Measurements from ENCODE around the gene CENPVL1. TPM values are rescaled to one million over a fixed set of nuclear protein-coding genes. Genes with fewer than 3 reads are reported as not detected.

Gene CENPVL1
- not detected in 2 replicates for total RNA-seq

DNA sequence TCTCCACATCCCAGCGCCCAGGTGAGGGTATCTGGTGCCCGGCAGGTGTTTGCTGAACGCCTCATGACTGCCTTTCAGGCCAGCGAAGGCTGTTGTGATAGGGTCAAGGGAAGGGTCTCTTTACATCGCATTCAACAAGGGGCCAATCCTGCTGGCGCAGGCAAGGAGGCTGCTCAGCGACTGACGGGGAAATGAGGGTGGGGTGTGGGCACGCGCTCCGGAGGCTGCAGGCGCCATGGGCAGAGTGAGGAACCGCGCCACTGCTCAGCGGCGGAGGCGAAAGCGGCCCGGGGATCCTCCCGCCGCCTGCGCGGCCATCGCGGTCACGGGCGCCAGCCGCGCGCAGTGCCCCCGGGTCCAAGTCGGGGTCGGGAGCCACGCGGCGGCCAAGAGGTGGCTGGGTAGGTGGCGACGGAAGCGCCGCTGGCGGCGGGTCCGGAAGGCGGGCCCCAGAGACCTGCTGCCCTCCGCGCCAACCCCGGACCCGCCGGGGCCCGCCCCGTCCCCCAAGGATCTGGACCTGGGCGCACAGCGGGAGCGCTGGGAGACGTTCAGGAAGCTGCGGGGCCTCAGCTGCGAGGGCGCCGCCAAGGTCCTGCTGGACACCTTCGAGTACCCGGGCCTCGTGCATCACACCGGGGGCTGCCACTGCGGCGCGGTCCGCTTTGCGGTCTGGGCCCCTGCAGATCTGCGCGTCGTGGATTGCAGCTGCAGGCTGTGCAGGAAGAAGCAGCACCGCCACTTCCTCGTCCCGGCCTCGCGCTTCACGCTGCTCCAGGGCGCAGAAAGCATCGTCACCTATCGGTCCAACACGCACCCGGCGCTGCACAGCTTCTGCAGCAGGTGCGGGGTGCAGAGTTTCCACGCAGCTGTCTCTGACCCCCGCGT, at the start of gene CENPVL1:
Gene CENPVL1, plus strand, starts transcription at position 236 of the 888 bp plus-strand sequence. Its CDS starts 0 bp downstream, at position 236.

DNA sequence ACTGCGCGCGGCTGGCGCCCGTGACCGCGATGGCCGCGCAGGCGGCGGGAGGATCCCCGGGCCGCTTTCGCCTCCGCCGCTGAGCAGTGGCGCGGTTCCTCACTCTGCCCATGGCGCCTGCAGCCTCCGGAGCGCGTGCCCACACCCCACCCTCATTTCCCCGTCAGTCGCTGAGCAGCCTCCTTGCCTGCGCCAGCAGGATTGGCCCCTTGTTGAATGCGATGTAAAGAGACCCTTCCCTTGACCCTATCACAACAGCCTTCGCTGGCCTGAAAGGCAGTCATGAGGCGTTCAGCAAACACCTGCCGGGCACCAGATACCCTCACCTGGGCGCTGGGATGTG, 27.6 kb upstream of the CENPVL1 start, which contains the start of gene CENPVL2:
Gene CENPVL2, minus strand, starts transcription at position 112 of the 343 bp plus-strand sequence. Its CDS starts 0 bp downstream, at position 112.

DNA sequence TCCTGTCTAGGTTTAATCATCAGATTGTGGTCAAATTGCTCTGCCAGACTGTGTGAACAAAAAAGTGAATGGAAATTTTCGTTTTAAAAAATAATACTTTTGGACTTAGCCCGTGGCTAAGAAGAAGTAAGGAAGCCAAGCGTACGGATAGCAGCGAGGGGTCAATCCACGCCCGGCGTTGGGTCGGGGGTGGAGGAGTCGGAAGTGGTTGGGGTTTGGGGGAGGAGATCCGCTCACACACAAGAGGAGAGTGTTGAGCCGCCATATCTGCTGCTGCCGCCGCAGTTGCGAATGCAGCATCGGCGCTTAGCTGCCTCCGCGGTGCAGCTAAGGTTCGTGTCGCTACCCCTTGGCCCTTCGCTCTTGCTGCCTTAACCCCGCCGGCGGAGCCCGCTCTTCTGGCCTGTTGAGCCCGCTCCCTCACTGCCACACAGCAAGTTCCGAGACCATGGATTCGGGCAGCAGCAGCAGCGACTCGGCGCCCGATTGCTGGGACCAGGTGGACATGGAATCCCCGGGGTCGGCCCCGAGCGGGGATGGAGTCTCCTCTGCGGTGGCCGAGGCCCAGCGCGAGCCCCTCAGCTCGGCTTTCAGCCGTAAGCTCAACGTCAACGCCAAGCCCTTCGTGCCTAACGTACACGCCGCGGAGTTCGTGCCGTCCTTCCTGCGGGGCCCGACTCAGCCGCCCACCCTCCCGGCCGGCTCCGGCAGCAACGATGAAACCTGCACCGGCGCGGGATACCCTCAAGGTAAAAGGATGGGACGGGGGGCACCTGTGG, 33.1 kb downstream of the CENPVL1 start, which contains the start of gene GSPT2:
Gene GSPT2, plus strand, starts transcription at position 264 of the 779 bp plus-strand sequence. Its CDS starts 185 bp downstream, at position 449.

Other genes with a start within 250 kb of the CENPVL1 start
- 0.33 and 2.4 TPM in 2 replicates for gene NUDT11, start 213.9 kb upstream of the CENPVL1 start, total RNA-seq
- not detected in 2 replicates for gene CENPVL3, start 91.6 kb upstream of the CENPVL1 start, total RNA-seq
- gene CENPVL2, start 27.7 kb upstream of the CENPVL1 start, total RNA-seq: not detected in 2 replicates
- gene GSPT2, start 32.9 kb downstream of the CENPVL1 start, total RNA-seq: 6.2 and 7.1 TPM in 2 replicates
- 183 and 261 TPM in 2 replicates for gene MAGED1, start 183.1 kb downstream of the CENPVL1 start, total RNA-seq